GM21360 (cell line): ENCODE data around the gene ADGRV1.

Source experiments
- ATAC-seq: cut with Tn5 transposase; IDR thresholded peaks from one replicate; pipeline ENCODE4 v1.9.1; 2021; ENCODE audit warnings: mild to moderate bottlenecking, moderate library complexity; ENCODE audit not compliant: unreplicated experiment

The ADGRV1 gene

DNA sequence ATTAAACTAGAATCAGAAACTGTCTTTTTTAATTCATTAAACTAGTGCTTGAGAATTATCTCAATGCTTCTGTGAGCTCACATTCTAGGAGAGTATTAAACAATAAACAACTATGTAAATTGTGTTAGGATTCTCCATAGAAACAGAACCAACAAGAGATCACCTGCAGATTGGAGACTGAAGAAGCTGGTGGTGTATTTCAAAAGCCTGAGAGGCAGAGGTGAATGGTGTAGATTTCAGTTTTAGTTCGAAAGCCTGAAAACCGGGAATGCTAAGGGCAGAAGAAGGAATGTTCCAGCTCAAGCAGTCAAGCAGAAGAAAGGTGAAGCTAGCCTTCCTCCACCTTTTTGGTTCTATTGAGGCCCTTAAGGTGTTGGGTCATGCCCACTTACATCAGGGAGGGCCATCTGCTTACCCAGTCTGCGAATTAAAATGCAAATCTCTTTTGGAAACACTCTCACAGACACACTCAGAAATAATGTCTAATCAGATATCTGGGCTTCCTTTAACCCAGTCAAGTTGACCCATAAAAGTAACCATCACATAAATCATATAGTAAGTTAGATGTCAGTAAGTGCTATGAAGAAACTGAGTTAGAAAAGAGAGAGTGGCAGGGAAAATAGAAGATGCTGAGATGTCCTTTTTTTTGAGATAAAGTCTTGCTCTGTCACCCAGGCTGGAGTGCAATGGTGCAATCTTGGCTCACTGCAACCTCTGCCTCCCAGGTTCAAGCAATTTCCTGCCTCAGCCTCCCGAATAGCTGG is 533.1 kb downstream of the ADGRV1 start:
- ATAC-seq: no peak

DNA sequence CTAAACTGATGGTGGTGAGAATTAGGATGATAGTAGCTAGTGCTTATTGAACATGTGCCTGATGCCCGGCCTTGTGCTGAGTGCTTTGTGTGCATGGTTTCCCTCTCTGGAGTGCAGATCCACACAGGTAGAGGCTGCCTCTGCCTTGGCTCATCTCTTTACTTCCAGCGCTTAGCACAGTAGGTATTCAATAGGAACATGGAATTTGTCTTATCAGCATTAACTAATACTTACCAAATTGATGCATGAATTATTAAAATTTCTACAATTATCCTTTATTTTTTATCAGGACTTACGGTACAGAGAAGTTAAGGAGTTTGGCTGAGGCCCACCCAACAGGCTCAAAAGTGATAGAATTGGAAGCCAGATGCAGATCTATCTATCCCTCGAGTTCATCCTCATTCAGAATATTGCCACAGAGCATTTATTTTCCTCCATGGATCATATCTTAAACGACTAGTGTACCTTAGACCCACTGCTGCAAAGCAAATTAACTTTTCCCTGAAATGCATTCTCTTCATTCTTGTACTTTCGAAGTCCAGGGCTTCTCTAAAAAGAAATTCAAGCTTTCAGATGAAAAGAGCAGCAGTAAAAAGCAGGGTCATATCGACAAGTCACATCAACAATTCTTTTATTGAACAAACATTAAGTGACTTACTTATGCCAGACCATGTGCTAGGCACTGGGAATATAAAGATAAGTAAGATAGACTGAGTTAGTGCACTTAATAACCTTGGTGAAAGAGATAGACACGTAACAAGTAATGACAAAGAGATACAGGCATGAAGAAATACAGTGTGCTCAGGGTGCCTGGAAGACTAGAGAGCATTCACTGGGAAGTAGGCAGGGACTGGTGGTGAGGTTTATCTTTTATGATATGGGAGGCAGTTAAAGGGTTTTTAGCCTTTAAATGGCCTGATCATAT is 534.5 kb downstream of the ADGRV1 start:
- no peak for ATAC-seq

DNA sequence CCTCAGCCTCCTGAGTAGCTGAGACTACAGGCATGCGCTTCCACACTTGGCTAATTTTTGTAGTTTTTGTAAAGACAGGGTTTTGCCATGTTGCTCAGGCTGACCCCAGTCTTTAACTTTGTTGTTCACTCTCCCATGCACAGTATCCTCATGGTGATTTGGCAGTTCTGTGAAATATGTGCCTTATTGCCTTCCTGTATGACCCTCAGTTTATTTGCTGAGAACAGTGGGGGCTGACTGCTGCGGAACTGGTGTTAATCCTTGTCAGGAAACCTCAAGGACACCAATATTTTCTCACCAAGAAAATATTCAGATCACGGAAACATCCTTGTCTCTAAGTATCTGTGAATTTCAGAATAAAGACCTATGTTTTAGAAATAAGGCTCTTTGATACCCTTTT is 536.7 kb downstream of the ADGRV1 start:
- no peak for ATAC-seq

DNA sequence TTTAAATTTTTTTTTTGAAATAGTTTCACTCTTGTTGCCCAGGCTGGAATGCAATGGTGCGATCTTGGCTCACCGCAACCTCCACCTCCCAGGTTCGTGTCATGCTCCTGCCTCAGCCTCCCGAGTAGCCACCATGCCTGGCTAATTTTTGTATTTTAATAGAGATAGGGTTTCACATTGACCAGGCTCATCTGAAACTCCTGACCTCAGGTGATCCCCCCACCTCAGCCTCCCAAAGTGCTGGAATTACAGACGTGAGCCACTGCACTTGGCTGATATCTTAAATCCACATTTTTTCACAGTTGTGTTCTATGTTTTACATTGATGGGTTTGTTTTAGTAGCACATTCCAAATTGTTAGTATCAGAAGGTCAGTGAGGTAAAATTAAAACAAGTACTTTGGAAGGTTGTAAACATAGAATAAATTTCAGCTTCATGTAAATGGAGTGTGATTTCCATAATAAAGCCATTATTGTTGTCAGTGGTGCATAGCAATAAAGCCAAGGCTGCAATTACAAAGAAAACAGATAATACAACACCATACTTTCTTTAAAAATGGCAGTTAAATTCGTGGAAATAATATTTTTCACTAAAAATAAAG is 537.3 kb downstream of the ADGRV1 start:
- ATAC-seq: no peak

DNA sequence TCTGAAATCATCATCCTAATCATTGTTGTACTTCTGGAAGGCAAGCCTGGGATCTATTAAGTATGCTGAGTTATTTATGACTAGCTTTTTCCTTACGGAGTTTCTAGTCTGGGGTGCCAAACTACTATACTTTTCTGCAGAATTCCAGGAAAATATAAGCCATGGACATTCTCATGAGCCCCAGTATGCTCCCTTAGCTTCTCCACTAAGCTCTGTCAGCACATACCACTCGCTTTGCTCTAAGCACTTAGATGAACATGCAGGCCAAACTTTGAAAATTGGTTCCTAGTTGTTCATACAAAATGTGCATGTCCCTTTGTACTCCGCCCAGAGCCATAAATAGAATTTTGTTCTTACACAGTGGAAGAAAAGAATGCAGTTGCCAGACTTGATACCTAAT is 539.9 kb downstream of the ADGRV1 start:
- ATAC-seq: no peak

DNA sequence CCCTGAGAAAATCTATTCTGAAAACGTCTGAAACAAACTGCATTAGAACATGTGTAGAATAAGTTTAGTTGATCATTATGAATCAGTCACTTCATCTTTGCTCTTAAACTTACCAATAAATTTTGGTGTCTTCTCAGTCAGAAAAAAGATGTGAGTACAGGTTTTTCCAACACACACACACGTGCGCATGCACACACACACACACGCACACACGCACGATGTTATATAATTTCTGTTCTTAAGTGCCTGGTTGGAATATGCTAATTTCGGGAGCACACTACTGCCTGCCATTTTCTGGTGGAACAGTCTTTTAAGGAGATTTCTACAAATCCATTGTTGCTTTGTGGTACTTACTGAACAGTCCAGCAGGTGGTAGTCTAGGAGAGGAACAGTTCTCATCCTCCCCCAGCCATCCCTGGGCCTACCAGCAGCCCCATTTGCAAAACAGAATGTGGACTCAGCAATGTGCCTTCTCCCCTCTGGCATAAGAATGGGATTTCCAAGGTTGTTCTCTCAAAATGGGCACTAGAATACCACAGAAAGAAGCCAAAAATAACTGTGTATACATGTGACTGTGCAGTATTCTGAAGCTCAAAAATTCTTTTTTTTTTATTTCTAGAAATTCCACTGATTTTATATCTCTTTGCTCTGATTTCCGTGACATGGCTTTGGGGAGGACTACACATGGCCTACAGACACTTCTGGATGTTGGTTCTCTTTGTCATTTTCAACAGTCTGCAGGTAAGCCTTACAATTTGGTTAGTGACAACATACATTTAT is 543.2 kb downstream of the ADGRV1 start:
- ATAC-seq: peak; percentile 98

DNA sequence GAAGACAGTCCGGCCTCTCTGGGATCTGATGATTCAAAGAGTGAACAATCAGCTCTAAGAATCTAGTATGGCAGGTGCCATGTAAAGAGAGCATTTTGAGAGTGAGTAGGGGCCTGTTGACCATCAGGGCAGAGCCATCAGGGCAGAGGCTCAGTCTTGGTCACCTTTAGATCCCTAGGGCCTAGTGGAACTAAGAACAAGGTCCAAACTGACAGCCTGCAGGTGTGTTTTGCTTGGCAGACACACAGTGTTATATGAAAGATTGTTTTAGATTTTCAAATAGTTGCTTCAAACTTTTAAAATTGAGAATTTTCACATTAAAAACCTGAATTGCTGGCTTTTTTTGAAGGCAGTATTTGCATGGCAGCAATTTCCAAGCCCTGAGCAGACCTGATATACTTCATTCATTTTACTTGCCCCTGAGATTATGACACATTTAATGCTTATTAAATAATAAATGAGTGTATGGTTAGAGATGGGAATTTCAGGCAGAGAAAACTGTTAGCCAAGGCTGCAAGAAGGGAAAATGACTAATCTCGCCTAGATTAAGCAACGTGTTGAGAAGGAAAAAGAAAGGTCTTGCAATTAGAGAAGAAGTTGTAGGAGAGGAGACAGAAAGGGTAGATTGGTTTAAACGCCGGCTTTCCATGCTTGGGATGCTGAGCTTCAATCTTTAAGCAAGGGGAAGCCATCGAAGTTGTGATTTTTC is 544.9 kb downstream of the ADGRV1 start:
- no peak for ATAC-seq

DNA sequence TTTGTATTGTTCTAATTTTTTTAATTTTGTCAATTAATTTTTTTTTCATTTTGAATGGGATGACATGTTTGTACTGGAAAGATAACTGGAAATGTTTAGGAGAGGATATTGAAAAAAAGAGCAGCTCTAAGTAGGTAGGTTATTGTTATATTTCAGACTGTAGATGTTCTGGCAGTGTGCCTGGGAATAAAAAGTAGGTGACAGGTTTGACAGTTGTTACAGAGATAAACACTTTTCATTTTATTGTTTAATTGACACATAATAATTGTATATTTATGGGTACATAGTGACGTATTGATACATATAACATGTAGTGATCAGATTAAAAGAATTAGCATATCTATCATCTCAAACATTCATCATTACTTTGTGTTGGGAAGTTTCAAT is 545.5 kb downstream of the ADGRV1 start:
- no peak for ATAC-seq

DNA sequence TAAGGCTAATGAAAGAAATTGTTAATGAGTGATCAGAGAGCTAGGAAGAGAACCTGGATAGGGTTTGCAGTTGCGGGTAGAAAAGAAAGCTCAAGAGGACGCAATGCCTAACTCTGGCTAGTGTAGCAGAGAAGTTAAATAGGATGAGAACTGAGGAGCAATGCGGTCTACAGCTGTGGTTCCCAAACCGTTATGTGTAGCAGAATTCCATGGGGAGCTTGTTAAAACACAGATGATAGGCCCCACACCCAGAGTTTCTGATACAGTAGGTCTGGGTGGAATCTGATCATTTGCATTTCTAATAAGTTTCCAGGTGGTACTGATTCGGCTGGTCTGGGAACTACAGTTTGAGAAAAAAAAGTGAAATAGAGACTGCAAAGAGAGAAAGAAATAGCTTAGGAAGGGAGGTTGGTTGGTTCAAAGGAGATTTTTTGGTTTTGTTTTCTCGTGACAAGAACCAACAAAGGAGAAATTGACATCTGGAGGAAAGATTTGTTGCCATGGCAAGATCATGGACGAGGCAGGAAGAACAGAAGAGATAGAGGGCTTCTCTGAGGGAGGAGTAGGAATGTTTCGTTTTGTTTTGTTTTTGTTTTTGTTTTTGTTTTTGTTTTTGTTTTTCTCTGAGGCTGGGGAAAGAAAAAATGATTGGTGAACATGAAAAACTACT is 548.4 kb downstream of the ADGRV1 start:
- ATAC-seq: no peak

DNA sequence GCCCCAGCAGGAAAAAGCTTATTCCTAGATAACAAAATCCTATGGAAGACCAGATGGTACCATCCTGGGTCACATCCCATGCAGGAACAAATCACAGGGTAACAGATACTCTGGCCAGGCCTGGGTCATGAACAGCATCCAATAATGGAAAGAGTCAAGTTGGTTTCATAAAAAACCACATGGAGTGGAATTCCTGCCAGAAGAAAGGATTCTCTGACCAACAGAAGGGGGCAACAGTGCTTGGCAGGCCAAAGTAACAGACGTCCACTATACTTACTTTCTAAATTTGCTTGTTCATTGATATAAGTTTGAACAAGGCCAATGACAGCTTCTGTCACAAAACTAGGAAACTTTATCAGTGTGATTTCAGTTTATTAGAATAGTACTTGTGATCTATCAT is 551.0 kb downstream of the ADGRV1 start:
- ATAC-seq: no peak

DNA sequence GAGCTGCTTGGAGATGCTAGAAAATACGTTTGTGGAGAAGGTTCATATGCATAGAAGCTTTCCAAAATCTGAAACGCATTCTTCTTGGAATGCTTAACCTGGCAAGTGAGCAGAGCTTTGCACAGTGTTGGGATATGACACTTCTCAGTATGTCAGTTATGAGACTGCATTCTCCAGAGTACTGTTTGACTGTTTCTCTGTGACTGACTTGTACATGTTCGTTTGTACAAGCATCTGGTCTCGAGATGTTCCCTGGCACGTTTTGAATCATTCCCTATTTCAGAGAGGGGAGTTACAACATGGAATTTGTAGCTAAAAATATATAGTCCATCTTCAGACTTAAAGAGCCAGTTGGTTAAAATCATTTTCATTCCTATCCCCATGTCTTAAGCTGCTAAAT is 552.1 kb downstream of the ADGRV1 start:
- ATAC-seq: no peak

DNA sequence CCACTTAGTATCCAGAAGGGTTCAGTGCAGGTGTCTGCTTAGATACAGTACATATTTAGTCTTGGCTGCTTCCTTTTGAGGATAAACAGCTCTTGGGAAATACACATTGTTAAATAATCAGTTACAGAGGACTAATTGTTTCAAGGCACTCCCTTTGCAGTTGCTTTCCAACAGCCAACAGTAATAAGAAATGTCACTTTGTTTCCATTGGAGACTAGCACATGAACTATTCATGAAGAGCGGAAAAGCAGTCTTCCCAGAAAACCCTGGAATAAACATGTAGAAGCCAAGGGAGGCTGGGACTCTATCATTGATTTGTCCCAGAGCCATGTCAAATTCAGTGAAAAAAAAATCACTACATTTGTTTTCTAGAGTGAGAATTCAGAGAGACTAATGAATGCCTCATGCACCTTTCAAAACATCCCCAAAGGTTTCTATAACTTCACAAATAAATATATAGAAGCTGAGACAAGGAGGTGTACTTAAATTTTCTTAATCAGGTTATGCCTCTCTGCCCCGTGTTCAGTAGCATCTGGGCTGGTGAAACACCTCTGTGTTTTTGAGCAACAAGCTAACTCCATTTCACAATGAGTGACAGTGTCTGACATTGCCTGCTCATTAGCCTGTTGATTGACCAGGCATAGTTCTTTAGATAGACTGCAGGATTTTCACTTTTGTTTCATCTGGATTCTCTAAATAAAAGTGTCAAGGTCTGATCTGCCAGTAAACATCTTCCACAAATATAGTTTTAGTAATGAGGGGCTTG is 553.1 kb downstream of the ADGRV1 start:
- ATAC-seq: no peak

DNA sequence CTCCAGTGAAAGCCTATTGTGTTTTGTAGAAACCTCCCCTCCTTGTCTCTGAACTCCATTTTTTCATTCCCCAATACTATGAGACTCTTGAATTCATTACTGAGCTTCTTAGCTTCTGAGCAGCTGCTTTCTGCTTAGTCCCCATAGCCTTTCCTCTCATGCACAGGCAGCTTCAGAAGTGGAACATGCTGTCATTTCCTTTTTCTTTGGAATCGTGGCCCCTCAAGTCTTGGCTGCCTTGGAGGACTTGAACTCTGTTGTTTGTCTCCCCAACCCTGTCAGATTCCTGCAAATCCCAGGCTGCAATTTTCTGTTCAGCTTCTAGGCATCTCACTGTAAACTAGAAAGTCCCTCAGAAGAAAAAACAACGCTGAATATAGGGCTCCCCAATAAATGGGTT is 556.1 kb downstream of the ADGRV1 start:
- no peak for ATAC-seq

DNA sequence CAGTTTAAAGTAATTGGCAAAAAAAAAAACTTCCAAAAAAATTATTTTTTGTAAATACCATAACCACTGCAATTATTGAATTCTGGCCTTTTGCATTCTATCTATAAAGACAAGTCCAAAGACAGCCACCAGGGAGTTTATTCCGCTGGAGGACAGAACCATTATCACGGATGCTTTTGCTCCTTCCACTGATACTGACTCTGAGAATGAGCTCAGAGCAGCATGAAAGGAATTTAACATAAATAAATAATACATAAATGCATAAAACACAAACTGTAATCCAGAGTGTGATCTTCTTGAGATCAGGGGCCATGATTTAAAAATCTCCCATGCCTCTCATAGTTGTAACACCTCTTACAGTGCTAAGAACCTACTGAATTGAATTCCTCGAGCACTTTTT is 559.8 kb downstream of the ADGRV1 start:
- ATAC-seq: no peak

DNA sequence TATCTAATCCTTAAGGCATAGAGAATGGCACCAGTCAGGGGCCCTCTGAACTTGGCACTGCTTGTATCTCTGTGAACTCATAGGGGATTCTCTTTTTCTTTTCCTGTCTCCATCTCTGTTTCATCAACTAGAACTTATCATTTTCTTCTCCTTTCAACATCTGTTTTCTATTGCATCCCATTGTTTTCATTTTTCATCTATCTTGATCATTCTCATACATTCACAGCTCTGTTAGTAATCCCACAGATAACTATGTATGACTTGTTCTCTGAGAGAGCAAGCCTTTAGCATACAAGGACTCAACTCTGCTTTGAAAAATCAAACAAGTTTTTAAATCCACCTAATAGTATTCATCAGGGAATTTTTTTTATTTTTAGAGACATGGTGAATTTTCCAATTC is 560.2 kb downstream of the ADGRV1 start:
- ATAC-seq: no peak

DNA sequence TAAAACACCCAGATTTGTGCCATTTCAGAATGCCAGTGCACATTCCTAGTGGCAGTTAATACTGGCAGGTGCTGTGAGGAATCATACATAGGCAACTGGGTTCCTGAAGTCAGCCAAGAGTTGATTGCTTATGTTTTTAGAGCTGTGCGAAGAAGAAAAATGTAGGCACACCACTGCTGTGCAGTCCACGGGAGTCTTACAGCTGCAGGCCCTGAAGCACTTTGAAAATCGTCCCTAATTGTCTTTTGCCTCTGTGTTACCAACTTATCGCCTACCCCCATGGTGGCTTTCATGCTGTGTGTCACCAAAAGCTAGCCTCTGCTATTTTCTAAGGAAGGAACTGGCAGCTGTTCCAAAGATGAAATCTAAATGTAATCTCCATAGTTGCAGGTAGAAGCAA is 560.6 kb downstream of the ADGRV1 start:
- ATAC-seq: no peak

DNA sequence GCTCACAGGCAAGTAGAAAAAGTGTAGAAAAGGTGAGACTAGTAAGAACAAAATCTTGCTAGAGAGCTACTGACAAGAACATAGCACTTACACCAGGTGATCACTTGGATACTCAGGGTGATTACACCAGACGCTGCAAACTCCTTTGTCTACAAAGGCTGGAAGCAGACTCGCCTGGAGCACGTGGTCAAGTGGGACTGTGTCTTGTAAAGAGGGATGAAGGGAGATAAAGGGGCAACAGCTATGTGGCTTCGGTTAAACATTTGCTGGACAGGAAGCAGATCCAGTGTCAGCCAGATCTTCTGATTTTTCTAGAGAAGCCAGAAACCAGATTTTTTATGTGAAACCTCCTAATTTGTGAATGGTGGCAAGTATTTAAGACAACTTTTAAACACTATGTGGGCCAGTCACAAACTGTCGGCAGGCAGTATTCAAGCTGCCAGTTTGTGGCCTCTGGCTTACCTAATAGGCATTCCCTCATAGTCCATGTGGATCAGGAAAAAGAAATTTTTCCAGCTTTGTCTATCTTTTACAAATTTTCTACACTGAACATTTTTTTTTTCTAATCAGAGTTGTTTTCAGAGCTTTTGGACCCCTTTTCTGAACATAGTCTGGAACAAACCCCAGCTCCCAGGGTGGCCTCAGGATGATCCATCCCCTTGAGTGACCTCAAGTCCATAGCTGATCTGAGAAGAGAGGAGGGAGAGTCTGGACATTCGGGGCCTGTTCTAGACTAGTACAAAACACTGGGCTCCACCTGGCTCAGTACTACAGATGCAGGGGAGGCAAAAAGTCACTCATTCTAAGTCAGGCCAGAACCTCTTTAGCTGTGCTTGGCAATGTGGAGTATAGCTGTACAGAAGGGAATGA is 561.6 kb downstream of the ADGRV1 start:
- no peak for ATAC-seq

DNA sequence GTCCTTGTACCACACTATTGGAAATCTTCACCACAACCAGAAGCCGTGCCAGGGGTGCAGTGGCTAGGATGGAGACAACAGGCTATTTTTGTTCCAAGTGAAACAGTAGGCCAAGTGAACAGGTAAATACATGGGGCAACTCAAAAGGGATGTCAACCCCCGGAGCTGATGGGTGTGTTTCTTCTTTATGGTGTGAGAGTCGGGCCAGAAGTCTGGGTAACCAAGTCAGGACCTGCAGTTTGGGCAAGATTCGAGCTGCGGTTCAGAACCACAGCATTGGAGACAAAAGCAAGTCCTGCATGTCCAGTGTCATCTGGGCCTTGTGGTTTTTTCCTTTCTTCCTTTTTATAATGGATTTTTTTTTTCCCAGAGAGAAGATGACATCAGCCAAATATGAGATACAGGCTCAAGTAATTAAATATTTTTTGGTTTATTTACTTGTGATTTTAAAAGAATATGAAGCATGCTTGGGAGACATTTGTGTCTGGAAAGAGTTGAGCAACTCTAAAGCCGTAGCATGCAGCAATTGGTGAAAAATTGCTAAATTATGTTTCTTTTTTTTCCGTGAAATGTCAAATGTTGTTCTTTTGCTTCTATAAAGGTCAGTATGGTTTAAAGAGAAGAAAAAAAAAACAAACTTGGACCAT is 562.9 kb downstream of the ADGRV1 start:
- no peak for ATAC-seq
